Stimulated activated effector memory CD8-positive, alpha-beta T cell treated with anti-CD3 and anti-CD28 coated beads, Interleukin-12 subunit alpha, Interleukin-12 subunit beta, amount 100 ng/mL, for 72 hours (primary cell): ENCODE measurements around the gene SCAMP2.
"Not testable (repeated sequence)": the region's sequence is repeated elsewhere in the genome, so short reads cannot be mapped to it uniquely, and the experiment has no call there.

Experiments used
- ATAC-seq: fragments of 150-1000 bp; cut with Tn5 transposase; 2 replicates; pipeline ENCODE4 v1.10.0; 2021
- DNase-seq, 2 donors: peaks; one replicate each; pipeline ENCODE4 v3.0.0; 2021 to 2022; ENCODE audit warnings: low spot score in 2 of 2
- H3K27ac Mint-ChIP-seq: one replicate; pipeline ENCODE4 v1.8.0; 2022; ENCODE audit warnings: mild to moderate bottlenecking, mixed read lengths
- H3K36me3 Mint-ChIP-seq: one replicate; pipeline ENCODE4 v1.8.0; 2022; ENCODE audit warnings: mild to moderate bottlenecking, mixed read lengths
- H3K4me1 Mint-ChIP-seq: one replicate; pipeline ENCODE4 v1.8.0; 2022; ENCODE audit warnings: mixed read lengths
- H3K4me3 Mint-ChIP-seq: one replicate; pipeline ENCODE4 v1.8.0; 2022; ENCODE audit warnings: mild to moderate bottlenecking, mixed read lengths
- H3K9me3 Mint-ChIP-seq: one replicate; pipeline ENCODE4 v1.8.0; 2022; ENCODE audit warnings: mixed read lengths

Gene SCAMP2

DNA sequence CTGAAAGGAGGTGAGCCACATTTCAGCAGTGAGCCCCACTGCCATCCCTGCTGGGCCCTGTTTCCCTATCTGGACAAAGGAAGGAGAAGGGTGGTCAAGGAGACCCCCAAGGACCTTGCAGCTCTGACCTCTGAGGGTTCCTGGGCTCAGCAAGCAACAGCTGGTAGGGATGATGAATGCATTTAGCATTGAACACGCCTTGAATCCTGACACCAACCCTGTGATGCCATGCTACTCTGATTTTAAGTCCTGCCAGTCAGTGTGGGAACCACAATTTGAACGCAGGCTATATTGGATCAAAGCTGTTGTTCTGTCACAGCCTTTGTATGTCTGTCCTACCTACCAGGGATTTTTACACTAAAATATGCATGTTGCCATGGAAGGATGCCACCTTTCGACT, 23.2 kb upstream of the SCAMP2 start:
- ATAC-seq (no peak), DNase-seq (no peak)
- H3K4me1 Mint-ChIP-seq = peaks cover 32% of the 10 kb centered on the region
- H3K4me3 Mint-ChIP-seq = no peak overlapping the region
- peaks cover 90% of the 10 kb centered on the region for H3K36me3 Mint-ChIP-seq
- H3K27ac Mint-ChIP-seq = no peak overlapping the region
- no peaks in the 10 kb centered on the region for H3K9me3 Mint-ChIP-seq

DNA sequence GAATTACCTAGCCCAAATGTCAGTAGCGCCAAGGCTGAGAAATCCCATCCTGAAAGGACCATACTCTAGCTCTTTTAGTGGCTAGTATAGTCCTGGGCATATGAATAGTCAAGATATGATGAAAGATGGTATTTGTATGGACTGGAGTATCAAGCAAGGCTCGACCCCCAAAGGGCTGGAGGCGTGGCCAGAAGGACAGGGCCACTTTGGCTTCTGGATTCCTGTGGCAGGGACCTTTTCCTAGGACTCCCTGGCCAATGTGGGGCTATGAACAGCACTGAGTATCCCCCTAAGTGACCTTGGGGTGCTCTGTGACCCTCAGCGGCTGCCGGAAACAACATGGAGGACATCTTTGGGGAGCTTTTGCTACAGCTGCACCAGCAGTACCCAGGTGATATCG, 22.7 kb upstream of the SCAMP2 start:
- Mint-ChIP-seq H3K4me1 (peaks cover 36% of the 10 kb centered on the region), H3K36me3 (peaks cover 87% of the 10 kb centered on the region), H3K4me3 (no peak overlapping the region), H3K27ac (no peak overlapping the region), H3K9me3 (no peaks in the 10 kb centered on the region)
- ATAC-seq = no peak
- no peak for DNase-seq

DNA sequence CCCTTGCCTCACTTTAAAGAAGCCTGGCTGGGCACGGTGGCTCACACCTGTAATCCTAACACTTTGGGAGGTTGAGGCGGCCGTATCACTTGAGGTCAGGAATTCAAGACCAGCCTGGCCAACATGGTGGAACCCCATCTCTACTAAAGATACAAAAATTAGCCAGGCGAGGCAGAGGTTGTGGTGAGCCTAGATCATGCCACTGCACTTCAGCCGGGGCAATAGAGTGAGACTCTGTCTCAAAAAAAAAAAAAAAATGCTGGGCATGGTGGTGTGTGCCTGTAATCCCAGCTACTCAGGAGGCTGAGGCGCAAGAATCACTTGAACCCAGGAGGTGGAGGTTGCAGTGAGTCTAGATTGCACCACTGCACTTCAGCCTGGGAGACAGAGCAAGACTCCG, 21.2 kb upstream of the SCAMP2 start:
- H3K9me3 Mint-ChIP-seq, DNase-seq, ATAC-seq, H3K4me3 Mint-ChIP-seq, H3K27ac Mint-ChIP-seq: not testable (repeated sequence)
- H3K36me3 Mint-ChIP-seq = peaks cover 85% of the 10 kb centered on the region
- H3K4me1 Mint-ChIP-seq = peaks cover 44% of the 10 kb centered on the region

DNA sequence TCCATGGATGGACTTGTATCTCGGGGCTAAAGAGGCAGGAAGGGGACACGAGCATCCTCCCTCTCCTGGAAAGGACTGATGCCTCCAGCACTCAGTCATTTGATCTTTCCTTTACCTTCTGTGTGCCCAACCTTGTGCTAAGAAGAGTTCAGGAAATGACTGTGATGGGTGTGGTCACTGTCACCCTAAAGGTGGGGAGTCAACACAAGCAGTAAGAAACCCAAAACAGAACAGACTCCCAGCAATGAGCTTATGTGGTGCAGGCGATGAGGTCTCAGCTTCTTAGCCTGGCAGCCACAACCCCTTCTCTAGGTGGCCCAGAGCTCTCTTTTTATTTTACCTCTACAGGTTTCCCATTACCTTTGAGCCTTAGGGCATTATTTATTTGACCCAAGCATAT, 20.5 kb upstream of the SCAMP2 start:
- Mint-ChIP-seq H3K4me3 (peak overlapping the region; percentile 5), H3K9me3 (no peaks in the 10 kb centered on the region), H3K4me1 (peaks cover 51% of the 10 kb centered on the region), H3K36me3 (peaks cover 77% of the 10 kb centered on the region), H3K27ac (peak overlapping the region; percentile 86)
- ATAC-seq (peak; percentile 54), DNase-seq (no peak)

DNA sequence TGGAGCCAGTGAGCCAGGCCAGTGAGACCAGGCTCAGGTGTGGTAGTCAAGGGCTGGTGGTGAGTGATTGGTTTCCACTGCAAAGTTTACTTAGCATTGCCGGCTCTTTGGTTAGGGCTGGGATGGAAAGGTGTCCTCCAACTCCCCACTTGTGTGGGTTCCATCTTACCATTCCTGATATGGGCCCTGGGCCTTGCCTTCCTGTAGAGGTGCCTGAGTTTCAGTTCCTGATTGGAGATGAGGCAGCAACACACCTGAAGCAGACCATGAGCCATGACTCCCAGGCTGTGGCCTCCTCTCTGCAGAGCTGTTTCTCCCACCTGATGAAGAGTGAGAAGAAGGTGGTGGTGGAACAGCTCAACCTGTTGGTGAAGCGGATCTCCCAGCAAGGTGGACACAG, 19.8 kb upstream of the SCAMP2 start:
- H3K4me1 Mint-ChIP-seq = peaks cover 51% of the 10 kb centered on the region
- H3K36me3 Mint-ChIP-seq = peaks cover 70% of the 10 kb centered on the region
- peak overlapping the region; percentile 86 for H3K27ac Mint-ChIP-seq
- H3K9me3 Mint-ChIP-seq = no peaks in the 10 kb centered on the region
- DNase-seq (no peak), ATAC-seq (no peak)
- no peak overlapping the region for H3K4me3 Mint-ChIP-seq

DNA sequence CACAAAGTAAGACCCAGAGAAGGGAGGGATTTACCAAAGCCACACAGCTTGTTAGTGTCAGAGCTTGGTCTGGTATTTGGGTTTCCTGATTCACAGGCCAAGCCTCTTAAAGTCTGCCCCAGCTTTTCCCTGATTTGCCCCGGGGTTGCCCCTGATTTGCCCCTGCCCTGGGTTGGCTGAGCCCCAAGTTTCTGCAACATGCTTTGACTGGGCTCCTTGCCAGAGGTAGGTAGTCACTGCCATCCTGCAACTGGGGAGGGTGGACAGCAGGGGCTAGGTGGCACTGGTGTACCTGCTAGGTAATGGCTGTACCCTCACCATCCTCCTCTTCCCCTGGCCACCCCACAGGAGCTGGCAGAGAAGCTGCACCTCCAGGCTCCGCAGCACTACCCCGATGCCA, 19.1 kb upstream of the SCAMP2 start:
- H3K36me3 Mint-ChIP-seq = peaks cover 65% of the 10 kb centered on the region
- ATAC-seq (no peak), DNase-seq (no peak)
- H3K27ac Mint-ChIP-seq = peak overlapping the region; percentile 86
- no peak overlapping the region for H3K4me3 Mint-ChIP-seq
- no peaks in the 10 kb centered on the region for H3K9me3 Mint-ChIP-seq
- peaks cover 51% of the 10 kb centered on the region for H3K4me1 Mint-ChIP-seq

DNA sequence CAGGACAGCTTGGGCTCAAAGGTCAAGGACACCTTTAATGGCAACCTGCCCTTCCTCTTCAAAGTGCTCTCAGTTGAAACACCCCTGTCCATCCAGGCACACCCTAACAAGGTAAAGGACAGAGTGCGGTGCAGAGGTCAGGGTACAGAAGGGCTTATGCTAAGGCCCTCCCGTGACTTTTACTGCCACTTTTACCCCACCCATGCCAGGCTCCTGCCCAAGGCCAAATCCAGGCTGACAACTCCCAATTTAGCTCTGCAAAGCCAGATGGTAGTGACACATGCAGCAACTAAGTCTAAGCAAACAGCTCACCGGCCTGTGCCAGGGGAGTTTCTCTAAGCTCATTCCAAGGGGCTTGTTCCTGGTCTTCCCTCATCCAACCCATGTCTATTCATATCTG, 18.3 kb upstream of the SCAMP2 start:
- peaks cover 59% of the 10 kb centered on the region for H3K36me3 Mint-ChIP-seq
- DNase-seq (no peak), ATAC-seq (no peak)
- no peaks in the 10 kb centered on the region for H3K9me3 Mint-ChIP-seq
- H3K27ac Mint-ChIP-seq = peak overlapping the region; percentile 65
- H3K4me1 Mint-ChIP-seq = peaks cover 51% of the 10 kb centered on the region
- H3K4me3 Mint-ChIP-seq = peak overlapping the region; percentile 87

DNA sequence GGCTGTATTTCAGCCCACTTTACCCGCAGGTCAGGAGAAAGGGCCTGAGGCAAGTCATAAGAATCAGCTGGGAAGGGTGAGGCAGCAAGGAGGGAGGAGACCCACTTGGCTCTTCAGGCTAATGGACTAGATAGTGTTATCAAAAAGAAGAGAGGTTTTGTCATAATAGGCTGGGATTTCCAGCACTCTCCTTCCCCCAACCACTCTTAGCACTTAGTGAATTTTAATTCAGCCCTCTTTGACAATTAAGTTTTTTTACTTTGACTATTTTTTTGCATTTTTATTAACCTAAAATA, 17.4 kb upstream of the SCAMP2 start:
- Mint-ChIP-seq H3K9me3 (no peaks in the 10 kb centered on the region), H3K36me3 (peaks cover 57% of the 10 kb centered on the region), H3K4me3 (peak overlapping the region; percentile 87), H3K4me1 (peaks cover 51% of the 10 kb centered on the region), H3K27ac (peak overlapping the region; percentile 95)
- no peak for ATAC-seq
- DNase-seq = no peak

DNA sequence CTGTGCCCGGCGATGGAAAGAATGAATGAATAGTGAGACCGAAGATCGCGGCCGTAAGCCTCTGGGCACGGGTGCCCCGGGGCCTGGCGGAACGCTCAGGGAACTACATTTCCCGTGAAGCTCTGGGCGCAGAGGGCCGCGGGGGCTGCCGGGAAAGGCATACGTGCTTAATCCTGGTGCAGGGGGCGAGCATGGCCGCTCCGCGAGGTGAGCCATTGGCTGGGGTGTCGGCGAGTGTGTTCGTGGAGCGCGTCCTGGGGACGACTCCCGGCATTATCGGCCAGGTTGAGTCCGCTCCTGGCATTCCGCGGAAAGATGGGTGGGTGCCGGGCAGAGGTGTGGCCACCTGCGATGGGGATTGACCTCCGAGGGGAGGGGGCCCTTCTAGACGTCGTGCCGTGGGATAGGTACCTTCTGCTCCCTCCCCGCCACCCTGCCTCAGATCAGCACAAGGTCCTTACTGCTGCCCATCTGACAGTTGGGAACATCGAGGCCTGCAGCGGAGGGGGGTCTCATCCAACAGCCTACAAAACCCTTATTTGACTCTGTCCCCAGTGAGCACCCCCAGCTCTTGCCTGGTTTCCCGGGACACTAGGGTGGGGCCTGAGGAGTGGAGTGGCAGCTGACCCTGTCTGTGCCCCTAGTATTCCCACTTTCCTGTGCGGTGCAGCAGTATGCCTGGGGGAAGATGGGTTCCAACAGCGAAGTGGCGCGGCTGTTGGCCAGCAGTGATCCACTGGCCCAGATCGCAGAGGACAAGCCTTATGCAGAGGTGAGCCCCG, 16.9 kb upstream of the SCAMP2 start, which contains the start of gene MPI:
Gene MPI, plus strand, starts transcription at position 160 of the 782 bp plus-strand sequence. Its CDS starts 32 bp downstream, at position 192.
- no peaks in the 10 kb centered on the region for H3K9me3 Mint-ChIP-seq
- peak; percentile 77 to 93 for DNase-seq

DNA sequence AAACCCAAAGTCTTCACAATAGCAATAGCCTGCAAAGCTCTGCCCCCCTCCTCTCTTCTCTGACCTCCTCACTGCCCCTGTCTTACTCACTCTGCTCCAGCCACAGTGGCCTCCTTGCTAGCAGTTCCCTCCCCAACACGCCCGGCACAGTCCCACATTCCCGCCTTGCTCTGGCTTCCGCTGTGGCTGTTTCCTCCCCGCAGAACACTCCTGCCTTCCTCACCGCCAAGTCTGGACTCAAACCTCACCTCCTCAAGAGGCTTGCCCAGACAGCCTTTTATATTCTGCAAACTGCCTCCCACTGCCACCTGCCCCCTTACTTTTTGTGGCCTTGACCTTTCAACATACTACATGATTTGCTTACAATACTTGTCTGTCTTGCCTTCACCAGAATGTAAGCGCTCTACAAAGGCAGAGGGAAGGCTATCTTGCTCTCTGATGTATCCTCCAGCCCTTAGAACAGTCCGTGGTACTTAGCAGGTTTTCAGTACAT, 16.3 kb upstream of the SCAMP2 start:
- ATAC-seq (no peak), DNase-seq (no peak)
- Mint-ChIP-seq H3K4me1 (peaks cover 51% of the 10 kb centered on the region), H3K4me3 (peak overlapping the region; percentile 87), H3K27ac (peak overlapping the region; percentile 95), H3K9me3 (no peaks in the 10 kb centered on the region), H3K36me3 (peaks cover 45% of the 10 kb centered on the region)

More for the DNA sequence above, 16.9 kb upstream of the SCAMP2 start, which contains the start of gene MPI:
- Mint-ChIP-seq H3K4me3 (peak within 1 kb of the TSS; percentile 87), H3K36me3 (peaks cover 52% of the 10 kb centered on the region), H3K27ac (peak within 1 kb of the TSS; percentile 95), H3K4me1 (peaks cover 51% of the 10 kb centered on the region)
- ATAC-seq = peak; percentile 98

DNA sequence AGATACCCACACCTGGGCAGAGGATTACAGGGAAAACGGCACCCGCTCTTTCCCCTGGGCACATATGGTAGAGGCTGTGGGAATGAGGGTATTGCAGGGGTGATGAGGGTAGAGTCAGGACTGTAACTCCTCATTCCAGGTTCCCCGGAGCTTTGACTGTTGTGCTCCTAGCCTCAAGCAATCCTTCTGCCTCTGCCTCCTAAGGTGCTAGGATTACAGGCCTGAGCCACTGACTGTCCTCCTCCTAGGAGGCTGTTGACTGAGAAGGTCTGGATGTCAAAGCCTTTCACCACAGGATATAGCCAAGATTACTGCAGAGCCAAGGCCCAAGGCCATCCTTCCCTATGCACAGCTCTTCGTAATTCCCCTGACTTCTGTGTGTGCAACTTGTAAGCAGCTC, 15.6 kb upstream of the SCAMP2 start:
- DNase-seq (no peak), ATAC-seq (no peak)
- peak overlapping the region; percentile 95 for H3K27ac Mint-ChIP-seq
- H3K9me3 Mint-ChIP-seq = no peaks in the 10 kb centered on the region
- H3K36me3 Mint-ChIP-seq = peaks cover 38% of the 10 kb centered on the region
- peak overlapping the region; percentile 87 for H3K4me3 Mint-ChIP-seq
- peaks cover 47% of the 10 kb centered on the region for H3K4me1 Mint-ChIP-seq

DNA sequence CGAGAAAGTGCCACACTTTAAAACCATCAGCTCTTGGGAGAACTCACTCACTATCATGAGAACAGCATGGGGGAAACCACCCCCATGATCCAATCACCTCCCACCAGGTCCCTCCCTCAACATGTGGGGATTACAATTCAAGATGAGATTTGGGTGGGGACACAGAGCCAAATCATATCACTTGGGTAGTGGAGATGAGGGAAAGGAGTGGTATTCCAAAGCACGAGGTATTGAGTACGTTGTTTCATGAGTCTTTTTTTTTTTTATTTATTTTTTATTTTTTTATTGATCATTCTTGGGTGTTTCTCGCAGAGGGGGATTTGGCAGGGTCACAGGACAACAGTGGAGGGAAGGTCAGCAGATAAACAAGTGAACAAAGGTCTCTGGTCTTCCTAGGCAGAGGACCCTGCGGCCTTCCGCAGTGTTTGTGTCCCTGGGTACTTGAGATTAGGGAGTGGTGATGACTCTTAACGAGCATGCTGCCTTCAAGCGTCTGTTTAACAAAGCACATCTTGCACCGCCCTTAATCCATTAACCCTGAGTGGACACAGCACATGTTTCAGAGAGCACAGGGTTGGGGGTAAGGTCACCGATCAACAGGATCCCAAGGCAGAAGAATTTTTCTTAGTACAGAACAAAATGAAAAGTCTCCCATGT, 14.5 kb upstream of the SCAMP2 start:
- Mint-ChIP-seq H3K36me3 (peaks cover 27% of the 10 kb centered on the region), H3K4me1 (peaks cover 37% of the 10 kb centered on the region), H3K27ac (peak overlapping the region; percentile 21)
- not testable (repeated sequence) for H3K4me3 Mint-ChIP-seq, H3K9me3 Mint-ChIP-seq, ATAC-seq, DNase-seq

DNA sequence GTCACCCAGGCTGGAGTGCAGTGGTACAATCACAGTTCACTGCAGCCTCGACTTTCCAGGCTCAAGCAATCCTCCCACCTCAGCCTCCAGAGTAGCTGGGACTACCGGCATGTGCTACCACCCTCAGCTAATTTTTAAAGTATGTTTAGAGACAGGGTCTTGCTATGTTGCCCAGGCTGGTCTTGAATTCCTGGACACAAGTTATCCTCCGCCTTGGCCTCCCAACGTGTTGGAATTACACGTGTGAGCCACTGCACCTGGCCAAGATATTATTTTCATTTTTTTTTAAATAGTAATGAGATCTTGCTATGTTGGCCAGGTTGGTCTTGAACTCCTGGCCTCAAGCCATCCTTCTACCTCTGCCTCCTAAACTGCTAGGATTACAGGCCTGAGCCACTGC, 12.3 kb upstream of the SCAMP2 start:
- no peaks in the 10 kb centered on the region for H3K9me3 Mint-ChIP-seq
- no peak overlapping the region for H3K4me3 Mint-ChIP-seq
- ATAC-seq (no peak), DNase-seq (no peak)
- H3K36me3 Mint-ChIP-seq = peaks cover 10% of the 10 kb centered on the region
- H3K4me1 Mint-ChIP-seq = peaks cover 17% of the 10 kb centered on the region
- H3K27ac Mint-ChIP-seq = no peak overlapping the region

DNA sequence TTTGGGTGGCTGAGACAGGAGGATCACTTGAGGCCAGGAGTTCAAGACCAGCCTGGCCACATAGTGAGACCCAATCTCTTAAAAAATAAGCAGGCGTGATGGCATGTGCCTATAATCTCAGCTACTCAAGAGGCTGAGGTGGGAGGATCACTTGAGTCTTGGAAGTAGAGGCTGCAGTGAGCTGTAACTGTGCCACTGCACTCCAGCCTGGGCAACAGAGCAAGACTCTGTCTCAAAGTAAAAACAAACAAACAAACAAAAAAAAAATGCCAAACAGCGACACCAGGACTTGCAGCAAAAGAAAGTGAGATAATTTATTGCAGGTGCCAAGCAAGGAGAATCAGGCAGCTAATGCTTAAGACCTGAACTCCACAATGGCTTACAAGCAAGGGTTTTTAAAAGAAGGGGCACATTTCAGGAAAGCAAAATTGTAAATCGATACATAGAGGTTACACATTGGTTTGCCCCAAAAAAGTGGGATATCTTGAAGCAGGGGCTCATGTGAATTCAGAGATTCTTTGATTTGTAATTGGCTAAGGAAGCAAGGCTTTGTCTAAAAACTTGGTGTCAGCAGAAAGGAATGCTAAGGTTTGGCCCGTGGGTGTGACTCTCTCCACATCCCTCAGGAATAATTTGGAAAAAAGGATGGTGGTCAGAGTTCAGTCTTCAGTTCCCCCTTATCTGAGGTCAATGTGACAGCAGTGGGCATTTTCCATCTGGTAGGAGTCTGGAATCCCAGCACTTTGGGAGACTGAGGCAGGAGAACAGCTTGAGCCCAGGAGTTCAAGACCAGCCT, 11.5 kb upstream of the SCAMP2 start:
- no peak for DNase-seq
- H3K4me3 Mint-ChIP-seq = no peak overlapping the region
- ATAC-seq = no peak
- peak overlapping the region; percentile 34 for H3K27ac Mint-ChIP-seq
- H3K36me3 Mint-ChIP-seq = peaks cover 1% of the 10 kb centered on the region
- peaks cover 9% of the 10 kb centered on the region for H3K4me1 Mint-ChIP-seq
- H3K9me3 Mint-ChIP-seq = no peaks in the 10 kb centered on the region

DNA sequence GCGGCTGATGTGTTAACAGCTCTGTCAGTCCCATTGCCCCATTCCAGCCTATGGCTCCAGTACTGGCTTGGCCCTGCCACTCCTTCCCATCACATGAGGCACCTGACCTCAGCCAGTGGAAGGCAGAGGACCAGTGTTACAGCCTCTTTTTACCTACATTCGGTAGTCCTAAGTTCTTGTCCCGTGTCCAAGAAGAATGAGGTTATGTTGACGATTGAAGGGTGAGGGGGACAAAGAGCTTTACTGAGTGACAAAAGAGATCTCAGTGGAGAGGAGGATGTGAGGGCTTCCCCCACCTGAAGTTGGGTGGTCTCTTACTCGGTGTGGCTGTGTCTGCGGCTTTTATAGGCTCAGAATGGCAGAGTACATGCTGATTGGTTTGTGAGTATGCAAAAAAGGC, 9.4 kb upstream of the SCAMP2 start:
- H3K27ac Mint-ChIP-seq = no peak overlapping the region
- no peaks in the 10 kb centered on the region for H3K4me1 Mint-ChIP-seq
- DNase-seq = no peak
- H3K4me3 Mint-ChIP-seq = no peak overlapping the region
- no peaks in the 10 kb centered on the region for H3K36me3 Mint-ChIP-seq
- no peaks in the 10 kb centered on the region for H3K9me3 Mint-ChIP-seq
- no peak for ATAC-seq
